GM19372 (cell line): ENCODE results near the gene PNPO.
"Not testable (repeated sequence)": the region's sequence is repeated elsewhere in the genome, so short reads cannot be mapped to it uniquely, and the experiment has no call there.

ENCODE experiments used
- ATAC-seq: cut with Tn5 transposase; IDR thresholded peaks from one replicate; pipeline ENCODE4 v1.9.1; 2021; ENCODE audit warnings: mild to moderate bottlenecking, low read depth, moderate library complexity; ENCODE audit not compliant: unreplicated experiment

The PNPO gene

DNA sequence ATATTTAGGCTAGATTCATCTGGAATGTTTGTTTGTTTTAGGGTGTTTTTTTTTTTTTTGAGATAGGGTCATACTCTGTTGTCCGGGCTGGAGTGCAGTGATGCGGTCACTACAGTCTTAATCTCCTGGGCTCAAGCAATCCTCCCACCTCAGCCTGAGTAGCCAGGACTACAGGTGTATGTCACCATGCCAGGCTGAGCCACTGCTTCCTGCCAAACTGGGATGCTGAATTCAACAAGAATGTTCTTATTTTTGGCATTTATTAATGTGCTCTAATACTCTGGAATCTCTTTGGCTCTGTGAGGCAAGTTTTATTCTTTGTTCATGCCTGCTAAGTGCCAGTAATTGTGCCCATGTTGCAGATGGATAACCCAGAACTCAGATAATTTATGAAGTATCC is 23.8 kb upstream of the PNPO start:
- no peak for ATAC-seq

DNA sequence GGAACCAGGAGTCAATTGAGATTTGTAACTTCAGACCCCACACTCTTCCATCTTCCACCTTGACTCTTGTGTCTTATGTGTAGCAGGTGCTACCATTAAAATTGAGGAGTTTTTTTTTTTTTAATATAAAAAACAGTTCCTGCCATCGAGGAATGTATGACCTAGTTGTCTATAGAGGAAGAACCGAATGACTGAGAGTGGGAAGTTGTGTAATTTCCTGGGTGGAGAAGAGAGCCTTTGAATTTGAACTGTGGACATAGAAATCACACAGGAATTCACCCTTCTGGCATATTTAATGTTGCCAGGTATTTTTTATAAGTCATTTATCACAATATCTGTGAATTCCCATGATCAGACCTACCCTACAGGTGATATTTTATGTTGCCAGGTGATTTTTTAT is 23.4 kb upstream of the PNPO start:
- ATAC-seq = no peak

DNA sequence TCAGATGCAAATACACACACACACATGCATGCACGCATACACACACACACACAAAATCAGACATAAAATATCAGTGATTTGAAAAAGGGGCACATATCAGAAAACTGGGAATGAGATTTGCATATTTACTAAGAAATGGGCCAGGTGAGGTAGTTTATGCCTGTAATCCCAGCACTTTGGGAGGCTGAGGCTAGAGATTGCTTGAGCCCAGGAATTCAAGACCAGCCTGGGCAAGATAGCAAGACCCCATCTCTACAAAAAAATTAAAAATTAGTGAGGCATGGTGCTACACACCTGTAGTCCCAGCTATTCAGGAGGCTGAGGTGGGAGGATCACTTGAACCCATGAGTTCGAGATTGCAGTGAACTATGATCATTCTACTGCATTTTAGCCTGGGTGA is 22.4 kb upstream of the PNPO start:
- no peak for ATAC-seq

DNA sequence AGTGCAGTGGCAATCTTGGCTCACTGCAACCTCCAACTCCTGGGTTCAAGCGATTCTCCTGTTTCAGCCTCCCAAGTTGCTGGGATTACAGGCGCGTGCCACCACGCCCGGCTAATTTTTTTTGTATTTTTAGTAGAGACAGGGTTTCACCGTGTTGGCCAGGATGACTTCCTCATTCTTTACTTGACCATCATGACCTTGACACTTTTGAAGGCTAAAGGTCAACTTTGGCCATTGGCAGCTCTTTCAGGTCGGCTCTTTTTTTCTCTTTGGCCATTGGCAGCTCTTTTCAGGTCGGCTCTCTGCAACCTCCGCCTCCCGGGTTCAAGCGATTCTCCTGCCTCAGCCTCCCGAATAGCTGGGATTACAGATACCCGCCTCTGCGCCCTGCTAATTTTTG is 21.5 kb upstream of the PNPO start:
- ATAC-seq = not testable (repeated sequence)

DNA sequence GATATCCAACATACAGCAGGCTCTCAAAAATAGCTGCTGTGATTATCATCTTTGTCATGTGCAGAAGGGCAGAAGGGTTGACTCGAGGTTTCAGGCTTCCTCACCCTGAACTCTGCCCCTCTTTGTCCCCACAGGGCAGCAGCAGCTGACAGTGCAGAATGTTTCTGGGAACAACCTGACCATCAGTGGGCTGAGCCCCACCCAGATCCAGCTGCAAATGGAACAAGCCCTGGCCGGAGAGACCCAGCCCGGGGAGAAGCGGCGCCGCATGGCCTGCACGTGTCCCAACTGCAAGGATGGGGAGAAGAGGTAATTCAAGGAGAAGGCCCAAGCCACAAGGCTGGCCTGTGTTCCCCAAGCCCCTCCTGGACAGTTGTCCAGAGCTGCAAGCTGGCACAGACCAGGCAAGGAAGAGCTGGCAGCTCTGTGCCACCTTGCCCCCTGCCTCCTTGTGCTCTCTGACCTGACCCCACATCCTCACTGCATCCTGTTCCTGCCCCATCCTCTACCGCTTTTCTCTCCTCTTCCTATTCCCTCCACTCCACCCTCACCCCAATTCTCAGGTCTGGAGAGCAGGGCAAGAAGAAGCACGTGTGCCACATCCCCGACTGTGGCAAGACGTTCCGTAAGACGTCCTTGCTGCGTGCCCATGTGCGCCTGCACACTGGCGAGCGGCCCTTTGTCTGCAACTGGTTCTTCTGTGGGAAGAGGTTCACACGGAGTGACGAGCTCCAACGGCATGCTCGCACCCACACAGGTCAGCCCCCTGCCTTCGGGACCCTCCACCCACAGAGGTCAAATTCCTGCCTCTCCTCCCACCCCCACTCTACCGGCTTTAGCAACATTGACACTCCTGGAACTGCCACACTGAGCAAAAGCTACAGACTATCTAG is 16.3 kb upstream of the PNPO start:
- ATAC-seq = no peak

DNA sequence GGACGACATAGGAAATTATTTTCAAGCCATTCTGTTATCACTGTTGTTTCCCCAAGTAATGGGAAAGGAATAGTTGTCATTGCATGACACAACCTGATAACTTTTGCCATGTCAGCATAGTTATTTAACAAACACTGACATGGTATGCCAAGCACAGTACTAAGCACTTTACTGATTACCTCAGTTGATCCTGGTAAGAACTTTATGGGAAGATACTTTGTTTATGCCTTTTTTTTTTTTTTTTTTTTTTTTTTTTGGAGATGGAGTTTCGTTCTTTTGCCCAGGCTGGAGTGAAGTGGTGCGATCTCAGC is 15.7 kb upstream of the PNPO start:
- no peak for ATAC-seq

DNA sequence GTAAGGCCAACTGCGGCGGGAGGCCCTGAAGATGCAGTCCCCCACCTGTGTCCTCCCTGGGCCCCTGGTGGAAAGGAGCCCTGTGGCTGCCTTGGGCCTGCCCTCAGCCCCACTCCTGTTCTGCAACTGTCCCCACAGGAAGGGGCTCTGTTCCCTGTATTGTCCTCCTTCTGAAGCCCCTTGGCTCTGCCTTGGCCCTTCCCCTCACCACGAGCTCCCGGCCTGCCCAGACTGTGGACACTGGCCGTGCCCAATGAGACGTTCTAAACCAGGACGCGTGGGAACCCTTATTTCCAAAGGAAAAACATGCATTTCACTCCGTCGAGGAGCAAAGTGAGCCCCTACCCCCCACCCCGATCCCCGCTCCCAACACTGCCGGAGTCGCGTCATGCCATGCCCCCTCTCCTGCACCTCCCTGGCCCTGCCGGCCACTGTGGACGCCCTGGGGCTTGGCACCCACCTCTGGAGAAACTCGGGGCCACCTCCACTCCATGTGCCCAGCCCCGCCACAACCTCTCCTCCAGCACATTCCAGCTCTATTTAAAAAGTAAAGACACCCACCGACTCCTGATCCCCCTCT is 13.5 kb upstream of the PNPO start:
- ATAC-seq = no peak

DNA sequence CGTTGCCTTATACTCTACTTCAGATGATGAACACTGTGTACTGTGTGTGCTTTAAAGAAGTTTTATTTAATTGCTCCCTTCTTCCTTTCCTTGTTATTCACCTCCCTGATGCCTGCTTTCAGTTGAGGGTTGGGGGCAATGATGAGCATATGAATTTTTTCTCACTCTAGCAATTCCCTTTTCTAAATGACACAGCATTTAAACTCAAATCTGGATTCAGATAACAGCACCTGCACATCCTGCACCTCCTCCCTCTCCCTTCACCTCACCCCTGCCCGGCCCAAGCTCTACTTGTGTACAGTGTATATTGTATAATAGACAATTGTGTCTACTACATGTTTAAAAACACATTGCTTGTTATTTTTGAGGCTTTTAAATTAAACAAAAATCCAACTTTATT is 13.0 kb upstream of the PNPO start:
- ATAC-seq = no peak

DNA sequence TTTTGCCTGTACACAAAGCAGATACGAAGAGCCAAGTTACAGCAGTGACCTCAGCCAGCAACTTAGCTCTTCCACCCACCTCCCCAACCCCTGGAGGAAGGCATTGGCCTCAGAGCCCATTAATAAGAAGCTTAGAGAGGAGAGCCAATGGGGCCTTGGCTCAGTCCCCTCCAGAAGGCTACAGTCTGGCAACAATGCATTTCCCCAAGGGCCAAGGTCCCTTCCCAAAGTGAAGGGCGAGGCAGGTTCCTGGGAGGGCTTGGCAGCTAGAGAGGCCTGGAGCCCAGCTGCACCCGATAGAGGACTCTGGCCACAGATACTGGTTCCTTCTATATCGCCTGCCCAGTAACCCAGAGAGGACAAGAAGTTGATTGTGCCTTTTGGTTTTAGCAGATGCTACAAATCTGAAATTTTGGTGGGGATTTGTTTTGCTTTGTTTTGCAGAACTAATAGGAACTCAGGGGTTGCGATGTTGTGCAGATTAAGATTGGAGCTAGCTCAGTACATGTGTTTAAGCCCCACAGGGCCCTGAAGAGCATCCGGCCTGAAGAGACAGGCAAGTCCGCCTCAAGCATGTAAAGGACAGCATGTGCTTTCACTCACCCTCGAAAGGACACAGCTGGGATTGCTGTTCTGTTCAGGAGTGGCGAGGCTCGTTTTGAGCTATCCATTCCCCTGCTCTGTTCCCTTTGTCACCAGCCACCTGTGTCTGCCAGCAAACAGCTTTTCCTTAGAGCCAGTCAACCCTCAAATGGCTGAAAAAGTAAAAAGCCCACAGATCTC is 12.0 kb upstream of the PNPO start:
- no peak for ATAC-seq

DNA sequence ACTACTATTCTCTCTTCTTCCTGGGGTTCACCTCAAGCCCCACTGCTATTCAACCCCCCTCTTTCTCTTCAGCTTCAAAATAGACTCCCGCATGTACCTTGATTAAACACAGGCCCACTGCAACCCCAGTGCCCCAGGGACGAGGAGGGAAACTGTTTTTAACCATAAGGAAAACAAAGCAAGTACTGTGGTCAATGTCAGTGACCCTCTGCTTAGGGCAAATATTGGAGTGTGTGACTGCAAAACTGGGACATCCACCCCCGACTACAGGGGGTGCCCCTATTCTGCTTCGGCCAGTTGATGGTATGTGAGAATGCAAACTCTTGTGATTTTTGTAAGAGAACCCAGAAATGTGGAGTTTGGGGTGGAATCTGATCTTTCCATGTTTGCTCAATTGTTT is 9.5 kb upstream of the PNPO start:
- ATAC-seq = no peak

DNA sequence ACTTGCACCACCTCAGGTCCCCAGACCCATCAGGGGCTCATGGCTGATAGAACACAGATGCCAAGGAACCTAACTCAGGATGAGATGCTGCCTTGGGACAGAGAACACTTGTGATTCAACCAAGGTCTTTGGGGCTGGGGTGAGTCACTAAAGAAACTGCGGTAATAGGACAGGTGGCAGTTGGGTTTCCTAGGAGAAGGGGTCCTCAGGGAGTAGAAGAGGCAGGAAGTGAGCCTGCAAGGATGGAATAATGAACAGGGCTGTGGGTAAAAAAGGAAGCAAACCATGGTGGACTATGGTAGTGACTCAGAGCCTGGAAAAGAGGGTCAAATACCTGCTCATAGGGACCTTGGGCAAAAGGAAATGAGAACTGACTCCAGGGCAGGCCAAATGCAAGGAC is 6.5 kb upstream of the PNPO start:
- no peak for ATAC-seq

DNA sequence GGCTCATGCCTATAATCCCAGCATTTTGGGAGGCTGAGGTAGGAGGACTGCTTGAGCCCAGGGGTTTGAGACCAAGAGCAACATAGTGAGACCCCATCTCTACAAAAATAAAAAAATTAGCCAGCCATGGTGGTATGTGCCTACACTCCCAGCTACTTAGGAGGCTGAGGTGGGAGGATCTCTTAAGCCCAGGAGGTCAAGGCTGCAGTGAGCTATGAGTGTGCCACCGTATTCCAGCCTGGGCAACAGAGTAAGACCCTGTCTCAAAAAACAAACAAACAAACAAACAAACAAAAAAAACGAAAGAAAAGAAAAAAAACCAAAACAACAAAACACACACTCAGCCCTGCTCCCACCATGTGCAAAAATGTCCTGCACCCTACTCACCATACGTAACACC is 5.9 kb upstream of the PNPO start:
- not testable (repeated sequence) for ATAC-seq

DNA sequence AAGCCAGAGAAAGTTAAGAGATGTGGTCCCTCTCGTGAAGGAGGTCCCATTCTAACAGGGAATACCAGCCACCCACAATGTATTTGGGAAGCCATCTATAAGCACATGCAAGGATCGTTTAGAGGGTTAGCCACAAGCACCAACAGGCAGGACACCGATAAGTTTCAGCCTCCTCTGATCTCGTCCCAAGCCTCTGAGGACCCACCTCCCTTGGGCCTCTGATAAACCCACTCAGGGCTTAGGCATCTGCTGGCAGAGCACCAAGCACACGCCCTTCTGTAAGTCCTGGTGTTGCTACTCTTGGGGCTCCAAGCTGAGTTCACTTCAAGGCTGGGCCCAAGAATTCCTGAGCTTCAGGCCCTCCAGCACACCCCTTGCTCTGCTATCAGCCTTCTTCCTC is 5.4 kb upstream of the PNPO start:
- no peak for ATAC-seq

DNA sequence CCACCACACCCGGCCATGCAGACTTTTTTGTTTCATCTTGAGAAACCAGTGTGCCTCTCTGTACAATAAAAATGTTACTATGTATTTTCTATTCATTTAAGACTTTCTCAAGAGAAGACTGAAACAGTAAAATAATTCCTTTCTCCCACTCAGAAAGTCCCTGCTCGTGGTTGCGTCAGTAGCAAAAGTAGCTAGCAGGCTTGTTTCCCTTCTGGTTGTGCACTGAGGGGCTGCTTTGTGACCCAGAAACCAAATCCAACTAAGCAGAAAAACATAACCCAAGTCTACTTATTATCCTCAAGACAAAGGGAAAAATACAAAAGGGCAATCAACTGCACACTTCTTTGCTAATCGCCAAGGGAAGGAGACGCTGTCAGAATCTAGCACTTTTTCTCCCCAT is 3.4 kb upstream of the PNPO start:
- ATAC-seq = no peak

DNA sequence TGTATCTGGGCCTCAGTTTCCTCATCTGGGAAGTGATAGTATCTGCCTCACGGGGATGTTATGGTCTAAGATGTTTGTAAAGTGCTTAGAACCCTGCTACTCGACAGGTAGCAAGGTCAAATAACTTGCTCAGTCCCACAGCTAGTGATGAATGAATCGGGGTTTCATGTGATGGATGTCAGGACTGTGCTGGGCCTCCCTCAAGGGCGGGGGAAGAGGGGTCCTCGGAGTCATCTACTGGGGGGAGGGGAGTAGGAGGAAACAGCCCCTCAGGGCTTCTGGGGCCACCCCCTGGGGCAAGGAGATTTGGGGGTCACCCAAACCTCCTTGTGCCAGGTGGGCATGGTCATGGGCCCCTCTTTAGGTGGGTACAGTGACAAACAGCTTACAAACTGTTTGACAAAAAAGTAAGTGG is 732 bp downstream of the PNPO start:
- no peak for ATAC-seq

DNA sequence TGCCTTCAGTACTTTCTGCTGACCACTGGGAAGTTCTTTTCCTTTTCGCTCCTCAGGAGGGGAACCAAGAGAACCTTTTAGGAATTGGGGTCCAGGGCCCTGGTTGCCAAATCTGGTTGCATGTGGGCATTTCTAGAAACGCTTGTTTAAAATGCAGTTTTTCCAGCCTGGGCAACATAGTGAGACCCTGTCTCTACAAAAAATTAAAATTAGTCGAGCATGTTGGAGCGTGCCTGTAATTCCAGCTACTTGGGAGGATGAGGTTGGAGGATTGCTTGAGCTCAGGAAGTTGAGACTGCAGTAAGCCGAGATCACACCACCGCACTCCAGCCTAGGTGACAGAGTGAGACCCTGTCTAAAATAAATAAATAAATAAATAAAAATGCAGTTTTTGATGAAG is 1.2 kb downstream of the PNPO start:
- no peak for ATAC-seq

DNA sequence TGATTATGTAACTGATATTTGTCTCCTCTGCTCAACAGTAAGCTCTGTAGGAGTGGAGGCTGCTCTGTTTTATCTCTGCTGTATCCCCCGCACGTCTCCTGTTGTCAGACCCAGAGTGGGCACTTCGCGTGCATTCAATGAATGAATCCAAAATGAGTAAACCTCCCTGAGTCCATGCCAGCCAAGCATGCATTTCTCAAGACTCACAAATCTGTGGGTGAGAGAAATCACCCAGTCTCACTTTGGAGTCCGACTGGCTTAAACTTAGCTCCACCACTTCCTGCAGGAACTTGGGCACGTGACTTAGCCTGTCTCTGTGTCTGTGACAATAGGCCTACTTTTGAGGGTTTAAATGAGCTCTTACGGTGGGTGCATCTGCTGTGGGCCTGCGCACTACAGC is 3.7 kb downstream of the PNPO start:
- ATAC-seq = no peak

DNA sequence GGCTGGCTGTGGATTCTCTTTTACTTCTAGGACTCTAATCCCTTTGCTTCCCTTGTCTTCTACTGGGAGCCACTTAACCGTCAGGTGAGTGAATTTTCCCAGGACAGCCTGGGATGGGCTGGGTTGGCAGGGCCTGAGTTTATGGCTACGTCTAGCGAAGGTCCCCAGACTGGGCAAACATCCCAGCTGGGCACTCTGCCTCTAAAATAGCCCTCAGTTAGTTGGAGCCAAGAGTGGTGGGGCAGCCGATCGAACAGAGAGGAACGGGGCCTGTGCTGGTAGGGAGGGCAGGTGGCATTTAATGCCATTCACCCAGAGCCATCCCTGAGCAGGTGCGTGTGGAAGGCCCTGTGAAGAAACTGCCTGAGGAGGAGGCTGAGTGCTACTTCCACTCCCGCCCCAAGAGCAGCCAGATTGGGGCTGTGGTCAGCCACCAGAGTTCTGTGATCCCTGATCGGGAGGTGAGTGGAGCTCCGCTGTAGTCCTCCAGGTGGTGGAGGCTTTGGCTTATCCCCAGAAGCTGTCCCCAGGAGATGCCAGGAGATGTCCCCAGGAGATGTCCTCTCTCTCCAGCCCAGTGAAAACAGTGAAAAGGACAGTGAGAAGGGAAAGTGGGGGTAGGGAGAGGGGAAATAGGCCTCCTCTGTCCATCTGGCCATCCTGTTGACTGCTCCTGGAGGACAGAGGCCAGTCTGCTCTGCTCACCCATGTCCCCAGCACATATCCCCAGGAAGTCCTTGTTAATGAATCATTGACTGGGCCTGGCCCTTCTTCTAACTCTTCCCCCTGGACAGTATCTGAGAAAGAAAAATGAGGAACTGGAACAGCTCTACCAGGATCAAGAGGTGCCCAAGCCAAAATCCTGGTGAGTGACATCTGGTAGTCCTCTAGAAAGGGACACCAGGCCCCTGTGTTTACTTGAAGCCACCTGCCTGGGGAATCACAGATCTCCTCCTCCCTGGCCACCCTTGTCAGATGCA is 4.4 kb downstream of the PNPO start:
- no peak for ATAC-seq

DNA sequence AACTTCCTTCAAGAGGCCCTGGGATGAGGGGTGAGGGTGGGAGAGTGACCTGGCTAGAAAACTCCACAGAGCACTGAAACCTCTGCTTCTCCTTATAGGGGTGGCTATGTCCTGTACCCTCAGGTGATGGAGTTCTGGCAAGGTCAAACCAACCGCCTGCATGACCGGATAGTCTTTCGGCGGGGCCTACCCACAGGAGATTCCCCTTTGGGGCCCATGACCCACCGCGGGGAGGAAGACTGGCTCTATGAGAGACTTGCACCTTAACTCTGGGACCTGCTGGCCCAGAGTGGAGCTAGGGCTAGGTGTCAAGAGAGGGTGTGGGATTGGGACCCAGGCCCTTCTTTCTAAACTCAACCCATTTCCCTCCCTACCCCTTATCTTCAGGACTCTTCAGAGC is 5.1 kb downstream of the PNPO start:
- ATAC-seq = no peak

DNA sequence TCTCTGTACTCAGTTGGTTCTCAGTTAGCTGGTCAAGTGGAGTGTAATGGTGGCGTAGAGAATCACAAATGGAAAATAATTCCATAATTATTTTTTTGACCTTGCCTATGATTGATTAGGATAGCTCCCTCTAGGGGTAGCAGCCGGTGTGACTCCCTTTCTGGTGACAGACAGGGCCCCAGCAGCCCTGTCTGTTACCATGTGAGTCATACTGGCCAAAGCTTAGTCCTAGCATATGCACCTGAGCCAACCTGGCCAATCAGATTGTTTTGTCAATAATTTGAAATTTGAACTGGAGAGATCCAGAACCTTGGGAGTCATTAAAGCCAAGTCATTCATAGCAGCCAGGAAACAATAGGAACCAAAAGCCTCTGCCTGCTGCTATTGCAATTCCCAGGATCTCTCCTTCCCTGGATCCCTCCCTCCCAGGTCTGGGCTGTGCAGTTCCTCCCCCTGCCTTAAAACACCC is 5.6 kb downstream of the PNPO start:
- no peak for ATAC-seq
